Measurements from ENCODE around the gene SHTN1. TPM values are rescaled to one million over a fixed set of nuclear protein-coding genes. Genes with fewer than 3 reads are reported as not detected.

Gene SHTN1
- total RNA-seq, 1 experiment from 2014 or later = 27.6 TPM

DNA sequence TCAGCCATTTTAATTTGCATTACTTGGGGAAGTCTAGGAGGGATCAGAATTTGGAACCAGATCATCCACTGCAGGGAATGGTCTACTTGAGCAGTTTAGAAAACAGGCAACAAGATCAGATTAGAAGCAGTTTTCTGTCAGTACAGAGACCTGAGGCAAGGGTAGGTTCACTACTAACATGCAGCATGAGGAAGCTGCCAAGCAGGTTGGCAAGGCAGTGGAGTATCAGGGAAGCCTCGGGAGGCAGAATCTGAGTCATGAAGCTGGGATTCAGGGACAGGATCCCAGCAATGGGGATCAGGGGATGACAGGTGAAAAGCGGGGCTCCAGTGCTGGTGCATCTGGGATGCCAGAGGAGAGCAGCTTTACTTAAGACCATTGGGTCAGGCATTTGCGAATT lies 127.6 kb downstream of the SHTN1 start:
- no peak for DNase-seq (ENCODE audit: extremely low read depth, low read depth)

DNA sequence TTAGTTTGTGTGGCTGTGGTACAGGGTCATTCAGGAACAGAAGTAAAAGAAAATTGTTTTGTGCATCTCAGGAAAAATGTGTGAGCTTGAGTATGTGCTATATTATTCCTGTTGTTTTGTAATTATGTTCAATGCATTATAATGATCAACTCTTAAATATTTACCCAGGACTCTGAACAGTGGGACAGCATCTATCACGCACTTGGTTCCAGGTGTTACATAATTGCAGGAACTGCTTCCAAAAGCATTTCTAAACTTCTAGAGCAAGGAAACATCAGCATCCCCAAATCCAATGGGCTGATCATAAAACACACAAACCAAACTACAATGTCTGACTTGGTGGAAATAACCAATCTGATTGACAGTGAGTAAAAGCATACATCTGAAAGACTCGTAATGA lies 129.1 kb downstream of the SHTN1 start:
- no peak for DNase-seq (ENCODE audit: extremely low read depth, low read depth)

DNA sequence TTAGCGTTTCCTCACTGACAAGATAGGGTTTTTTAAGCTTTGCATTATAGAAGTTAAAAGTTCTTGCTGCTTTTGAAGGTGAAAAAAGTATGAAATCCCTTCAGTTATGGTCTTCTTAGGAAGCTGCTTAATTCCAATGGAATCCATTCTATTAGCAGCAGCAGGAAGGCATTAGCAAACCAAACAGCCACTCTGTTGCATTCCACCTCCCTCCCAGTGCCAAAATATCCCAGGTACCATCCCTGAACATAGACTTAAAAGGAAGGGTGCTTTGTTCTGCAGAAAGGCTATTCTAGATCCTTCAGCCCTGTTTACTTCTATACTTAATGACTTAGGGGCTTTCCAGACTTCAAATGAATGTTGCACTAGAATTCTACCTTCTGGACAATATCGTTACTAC lies 131.9 kb downstream of the SHTN1 start:
- DNase-seq (ENCODE audit: extremely low read depth, low read depth) = no peak

DNA sequence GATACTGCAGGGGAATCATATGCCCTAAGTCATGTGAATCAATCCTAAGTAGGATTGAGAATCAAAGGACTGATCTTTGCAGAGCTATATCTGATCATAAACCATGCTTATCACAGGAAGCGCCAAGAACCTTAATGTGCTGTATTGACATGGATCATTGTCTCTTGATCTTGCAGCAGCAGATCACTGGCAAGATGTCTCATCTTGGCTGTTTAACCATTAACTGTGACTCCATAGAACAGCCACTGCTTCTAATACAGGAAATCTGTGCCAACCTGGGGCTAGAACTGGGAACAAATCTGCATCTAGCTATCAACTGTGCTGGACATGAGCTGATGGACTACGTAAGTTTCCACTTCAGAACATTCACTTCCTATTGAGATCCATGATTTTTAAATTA lies 134.0 kb downstream of the SHTN1 start:
- no peak for DNase-seq (ENCODE audit: extremely low read depth, low read depth)

DNA sequence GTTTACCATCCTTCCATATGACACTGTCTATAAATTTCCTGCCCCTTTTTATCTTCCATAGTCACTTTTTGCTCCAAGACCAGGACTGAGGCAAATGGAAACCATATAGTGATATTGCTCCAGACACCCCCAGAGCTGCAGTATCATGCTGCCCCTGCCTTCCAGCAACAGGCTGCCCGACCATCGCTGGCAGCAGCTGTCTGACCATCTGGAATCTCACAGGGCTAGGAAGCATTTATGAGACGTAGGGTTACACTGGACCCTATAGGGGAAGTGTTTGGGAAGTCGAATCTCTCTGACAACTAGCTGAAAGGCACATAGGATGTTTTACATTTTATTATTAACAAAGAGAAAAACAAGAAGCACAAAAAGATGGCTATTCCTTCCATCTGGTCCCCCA lies 136.3 kb downstream of the SHTN1 start:
- DNase-seq (ENCODE audit: extremely low read depth, low read depth) = no peak

DNA sequence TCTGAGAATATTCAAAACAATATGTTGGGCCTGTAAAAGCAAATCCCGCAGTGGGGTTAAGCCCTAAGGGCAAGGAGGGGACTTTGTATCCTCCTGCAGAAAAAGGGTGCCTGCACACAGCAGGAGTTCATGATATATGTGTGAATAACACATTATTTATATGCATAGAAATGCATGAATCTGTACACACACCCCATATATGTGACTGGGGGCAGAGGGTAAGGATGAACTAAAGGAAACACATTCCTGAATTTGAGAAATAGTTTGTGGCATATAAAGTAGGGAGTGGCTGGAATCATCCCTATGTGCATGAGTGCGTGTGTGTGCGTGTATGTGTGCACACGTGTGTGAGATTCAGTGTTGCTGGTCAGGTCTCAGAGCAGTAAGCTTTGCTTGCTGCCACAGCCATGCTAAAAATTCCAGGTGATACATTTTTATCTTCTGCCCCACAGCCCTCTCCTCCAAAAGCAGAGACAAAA lies 136.8 kb downstream of the SHTN1 start:
- DNase-seq (ENCODE audit: extremely low read depth, low read depth) = no peak

DNA sequence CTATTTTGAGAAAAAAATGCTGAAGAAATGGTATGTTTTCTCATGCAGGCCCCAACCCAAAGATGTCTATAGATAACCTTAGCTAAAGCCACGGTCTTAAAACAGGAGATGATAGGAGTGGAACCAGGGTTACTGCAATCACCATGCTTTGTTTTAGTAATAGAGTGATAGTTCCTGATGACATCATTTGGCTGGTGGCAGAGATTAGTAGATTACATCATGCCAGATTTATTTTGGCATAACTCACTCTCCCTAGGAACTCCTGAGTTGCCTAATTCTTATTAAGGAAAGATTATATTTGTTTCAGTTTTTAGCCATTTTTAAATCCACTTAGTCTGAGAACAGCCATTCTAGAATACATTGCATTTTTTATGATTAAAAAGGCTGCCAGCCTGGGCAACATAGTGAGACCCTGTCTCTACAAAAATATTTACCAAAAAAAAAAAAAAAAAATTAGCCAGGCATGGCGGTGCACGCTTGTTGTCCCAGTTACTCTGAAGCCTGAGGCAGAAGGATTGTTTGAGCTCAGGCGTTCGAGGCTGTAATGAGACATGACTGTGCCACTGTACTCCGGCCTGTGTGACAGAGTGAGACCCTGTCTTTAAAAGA lies 137.9 kb downstream of the SHTN1 start:
- peak; percentile 67 for DNase-seq (ENCODE audit: extremely low read depth, low read depth)

DNA sequence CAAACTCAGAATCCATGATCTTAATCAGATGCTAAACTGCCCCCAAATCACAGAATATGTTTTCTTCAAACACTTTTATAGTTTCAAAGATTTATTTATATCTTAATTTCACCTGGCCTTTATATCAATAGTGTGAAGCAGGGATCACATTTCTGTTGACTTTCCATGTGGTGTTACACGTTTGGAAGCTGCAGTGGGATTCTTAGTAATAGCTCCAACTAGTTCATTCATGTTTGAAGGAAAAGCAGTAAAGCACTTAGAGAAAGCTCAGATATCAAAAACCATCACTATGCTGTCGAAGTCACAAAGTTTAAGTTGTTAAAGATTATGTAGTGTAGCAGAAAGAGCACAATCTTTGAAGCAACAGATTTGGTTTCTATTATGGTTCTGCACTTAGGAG lies 138.9 kb downstream of the SHTN1 start:
- no peak for DNase-seq (ENCODE audit: extremely low read depth, low read depth)

DNA sequence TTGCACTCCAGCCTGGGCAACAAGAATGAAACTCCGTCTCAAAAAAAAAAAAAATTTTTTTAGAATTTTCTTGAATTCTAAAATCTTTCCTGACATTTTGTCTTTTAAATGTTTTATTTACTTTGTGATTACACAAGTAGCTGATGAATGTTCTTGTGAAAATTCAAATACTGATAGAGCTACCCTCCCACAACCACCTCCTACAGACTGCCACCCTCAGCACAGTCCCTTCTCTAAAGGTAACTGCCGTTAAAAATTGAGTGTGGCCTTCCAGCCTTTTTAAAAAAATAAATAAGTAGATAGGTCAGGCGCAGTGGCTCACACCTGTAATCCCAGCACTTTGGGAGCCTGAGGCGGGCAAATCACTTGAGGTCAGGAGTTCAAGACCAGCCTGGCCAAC lies 140.6 kb downstream of the SHTN1 start:
- DNase-seq (ENCODE audit: extremely low read depth, low read depth) = no peak

DNA sequence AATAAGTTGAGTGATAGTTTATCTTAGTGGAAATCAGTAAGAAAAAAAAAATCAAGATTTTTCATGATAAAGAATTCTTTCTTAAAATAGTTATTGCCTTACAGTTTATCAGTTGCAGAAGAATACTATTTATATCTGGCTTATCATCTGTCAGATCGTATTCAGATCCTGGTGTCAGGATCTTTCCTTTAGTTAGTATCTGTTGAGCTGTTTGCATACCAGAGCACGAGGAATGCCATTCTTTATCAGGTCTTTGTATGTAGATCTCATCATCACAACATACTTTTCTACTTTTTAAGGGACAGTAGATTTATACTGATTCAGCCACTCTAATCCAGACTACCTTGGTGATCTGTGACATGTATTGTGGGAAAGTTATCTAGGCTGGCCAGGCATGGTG lies 143.2 kb downstream of the SHTN1 start:
- DNase-seq (ENCODE audit: extremely low read depth, low read depth) = no peak

DNA sequence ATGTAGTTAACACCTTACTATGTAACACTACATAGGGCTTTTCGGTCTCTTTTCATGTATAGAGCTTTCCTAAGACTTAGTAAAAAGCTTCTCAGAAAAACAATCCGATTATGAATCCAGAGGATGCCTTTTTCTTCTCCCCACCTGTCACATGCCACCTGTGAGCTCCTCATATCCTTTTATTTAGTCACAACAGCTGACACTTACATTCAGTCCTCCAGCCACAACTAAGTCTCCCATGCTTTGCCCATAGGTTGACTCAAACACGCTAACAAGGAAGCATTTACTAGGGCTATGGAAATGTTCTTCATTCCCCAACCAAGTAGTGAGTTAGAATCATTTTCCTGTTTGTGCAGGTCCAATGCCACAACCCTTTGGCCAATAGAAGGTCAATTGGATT lies 147.8 kb downstream of the SHTN1 start:
- DNase-seq (ENCODE audit: extremely low read depth, low read depth) = no peak

DNA sequence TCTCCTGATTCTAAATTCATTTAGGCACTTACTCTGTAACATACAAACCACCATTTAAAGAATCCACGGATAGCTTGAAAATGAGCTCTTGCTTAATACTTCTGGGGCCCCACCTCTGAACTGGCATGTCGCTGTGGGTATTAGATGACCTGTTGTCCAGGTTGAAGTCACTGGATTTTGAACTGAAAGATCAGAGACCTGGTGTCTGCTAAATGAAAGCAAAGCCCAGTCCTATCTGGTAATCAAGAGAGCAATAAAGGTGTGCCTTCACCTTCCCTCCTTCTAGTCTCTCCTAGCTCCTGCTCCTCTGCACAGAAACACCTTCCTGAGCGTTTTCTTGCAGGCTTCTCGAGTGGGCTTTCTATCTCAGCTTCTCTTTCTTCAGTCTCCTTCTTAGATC lies 151.3 kb downstream of the SHTN1 start:
- no peak for DNase-seq (ENCODE audit: extremely low read depth, low read depth)

DNA sequence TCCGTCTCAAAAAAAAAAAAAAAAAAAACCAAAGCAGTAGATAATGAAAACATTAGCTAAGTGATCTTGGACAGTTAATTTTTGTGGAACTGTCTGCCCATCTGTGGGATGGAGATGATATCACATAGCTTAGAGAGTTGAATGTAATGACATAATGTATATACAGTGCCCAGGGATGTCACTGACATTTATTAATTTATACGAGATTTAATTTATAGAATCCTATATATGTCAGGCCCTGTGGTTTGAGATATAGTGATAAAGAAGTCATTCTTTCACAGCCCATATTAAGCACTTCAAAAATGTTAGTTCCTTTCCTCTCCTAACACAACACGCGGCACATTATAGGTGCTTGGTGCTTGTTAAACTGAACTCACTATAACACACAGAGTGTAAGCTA lies 151.7 kb downstream of the SHTN1 start:
- no peak for DNase-seq (ENCODE audit: extremely low read depth, low read depth)

DNA sequence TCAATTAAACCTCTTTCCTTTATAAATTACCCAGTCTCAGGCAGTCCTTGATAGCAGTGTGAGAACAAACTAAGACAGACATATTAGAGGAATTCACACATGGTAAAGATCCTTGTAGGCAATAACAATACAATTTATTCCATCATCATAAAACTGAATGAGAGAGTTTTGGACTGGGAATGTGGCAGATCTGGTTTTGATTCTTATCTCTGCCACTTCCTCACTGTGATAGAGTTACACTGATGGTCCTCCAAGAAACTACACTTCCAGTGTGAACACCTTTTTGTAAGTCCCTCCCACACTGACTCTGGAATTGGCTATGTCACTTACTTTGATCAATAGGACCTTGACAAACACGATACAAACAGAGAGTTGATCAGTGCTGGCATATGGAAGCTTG lies 152.7 kb downstream of the SHTN1 start:
- DNase-seq (ENCODE audit: extremely low read depth, low read depth) = no peak

DNA sequence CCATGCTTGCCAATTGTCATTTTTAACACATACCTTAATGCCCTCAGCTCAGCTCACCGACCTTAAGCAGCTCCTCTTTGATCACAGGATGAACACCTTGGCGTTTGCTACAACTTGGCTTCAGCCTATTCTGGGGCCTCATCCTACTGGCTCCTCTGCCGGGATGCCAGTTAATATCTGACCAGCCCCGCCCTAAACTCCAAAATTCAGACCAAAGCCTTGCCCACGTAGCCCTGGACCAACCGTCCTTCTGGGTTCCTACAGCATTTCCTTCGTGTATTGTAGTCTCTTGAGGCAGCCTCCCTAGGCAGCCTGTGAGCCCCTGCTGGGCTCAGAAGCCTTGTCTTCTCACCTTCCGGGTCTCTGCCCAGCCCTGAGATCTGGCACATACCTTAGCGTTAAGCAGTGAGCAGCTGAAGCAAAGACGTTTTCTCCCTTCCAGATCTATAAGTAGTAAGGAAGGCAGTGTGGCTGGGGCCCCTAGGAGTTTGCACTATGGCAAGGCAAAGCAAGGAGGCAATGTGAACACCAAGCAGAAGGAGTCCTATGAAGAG lies 154.9 kb downstream of the SHTN1 start:
- DNase-seq (ENCODE audit: extremely low read depth, low read depth) = no peak

DNA sequence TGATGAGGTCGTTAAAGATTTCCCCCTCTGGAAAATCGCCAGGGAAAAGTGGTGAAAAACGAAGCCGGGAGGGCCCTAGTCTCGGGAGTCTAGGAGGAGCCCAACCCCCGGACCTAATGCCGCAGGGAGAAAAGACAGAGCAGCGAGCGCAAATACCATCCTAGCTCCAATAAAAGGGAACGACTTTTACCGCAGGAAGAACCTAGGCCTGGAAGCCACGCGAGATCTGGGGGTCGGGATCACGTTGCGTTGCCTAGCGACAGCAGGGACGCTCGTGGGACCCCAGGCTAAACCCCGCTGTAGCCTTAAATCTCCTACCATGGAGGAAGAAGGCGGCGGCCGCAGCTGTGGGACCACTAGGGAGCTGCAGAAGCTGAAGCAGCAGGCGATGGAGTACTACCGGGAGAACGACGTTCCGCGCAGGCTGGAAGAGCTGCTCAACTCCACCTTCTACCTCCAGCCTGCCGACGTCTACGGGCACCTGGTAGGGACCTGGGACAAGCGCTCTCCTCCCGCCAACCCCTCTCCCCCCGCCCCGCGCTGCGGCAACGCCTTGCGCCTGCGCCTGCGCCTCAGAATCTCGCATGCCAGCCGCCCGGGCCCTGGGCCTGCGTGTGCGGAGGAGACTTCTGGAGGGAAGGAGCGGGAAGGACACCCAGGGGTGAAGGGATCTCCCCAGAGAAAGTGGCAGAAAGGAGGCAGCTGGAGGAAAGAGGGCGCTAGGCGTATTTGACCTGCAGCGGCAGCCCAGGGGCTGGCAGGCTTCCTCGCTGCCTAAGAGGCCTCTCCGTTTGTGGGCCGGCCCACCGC lies 155.5 kb downstream of the SHTN1 start, which contains the start of gene ENO4:
TSS of gene ENO4 (plus strand) at position 252 of the 810 bp plus-strand sequence. CDS start at position 320, 68 bp downstream.
- DNase-seq (ENCODE audit: extremely low read depth, low read depth) = peak; percentile 81

DNA sequence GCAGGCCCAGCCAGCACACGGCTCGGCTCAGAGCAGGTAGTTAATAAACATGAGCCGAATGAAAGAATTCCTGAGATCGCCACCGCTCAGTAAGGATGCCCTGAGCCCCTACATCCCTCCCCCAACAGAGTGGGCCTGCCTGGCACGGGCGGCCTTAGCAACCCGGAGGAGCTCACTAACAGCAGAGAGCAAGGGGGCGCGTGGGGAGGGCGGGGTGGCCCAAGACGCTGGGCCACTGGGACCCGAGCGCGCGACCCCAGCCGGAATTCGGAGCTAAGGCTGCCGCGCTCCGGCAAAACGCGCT lies 156.1 kb downstream of the SHTN1 start:
- DNase-seq (ENCODE audit: extremely low read depth, low read depth) = no peak

DNA sequence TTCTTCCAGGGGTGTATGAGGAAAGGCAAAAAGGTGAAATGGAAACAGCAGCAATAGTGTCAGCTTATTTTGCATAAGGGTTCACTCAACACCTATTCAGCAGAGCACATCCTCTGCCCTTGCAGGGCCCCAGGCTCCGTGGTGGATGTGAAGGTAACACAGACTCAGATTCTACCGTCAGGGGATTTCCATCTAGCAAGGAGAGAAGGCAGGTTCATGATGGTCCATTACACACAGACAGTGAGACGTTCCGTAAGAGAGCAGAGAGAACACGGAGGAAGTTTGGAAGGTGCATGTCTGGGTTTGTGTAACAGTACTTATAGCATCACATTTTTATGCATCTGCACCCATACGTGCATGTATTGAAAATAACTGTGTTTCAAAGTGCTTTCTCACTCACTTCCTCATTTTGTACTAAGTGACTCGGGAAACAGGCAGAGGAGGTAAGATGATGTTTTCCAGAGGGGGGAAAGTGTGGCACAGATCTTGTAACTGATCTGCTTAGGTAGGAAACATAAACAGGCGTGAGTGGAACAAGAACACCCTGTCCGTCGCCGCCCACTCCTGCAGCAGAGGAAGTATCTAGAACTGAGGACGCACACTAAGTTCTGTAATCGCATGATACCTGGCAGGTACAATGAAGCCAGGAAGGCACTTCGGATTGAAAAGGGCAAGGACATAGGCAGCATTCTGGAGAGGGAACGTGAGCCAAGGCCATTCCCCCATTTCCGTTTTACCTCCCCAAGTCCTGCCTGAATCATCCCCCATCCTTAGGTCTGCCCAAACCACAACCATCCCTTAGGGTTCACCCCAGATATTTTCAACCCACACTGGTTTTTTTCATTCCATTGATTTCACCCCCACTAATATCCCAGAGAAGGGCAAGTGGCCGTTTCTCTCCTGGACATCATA lies 156.7 kb downstream of the SHTN1 start:
- no peak for DNase-seq (ENCODE audit: extremely low read depth, low read depth)

DNA sequence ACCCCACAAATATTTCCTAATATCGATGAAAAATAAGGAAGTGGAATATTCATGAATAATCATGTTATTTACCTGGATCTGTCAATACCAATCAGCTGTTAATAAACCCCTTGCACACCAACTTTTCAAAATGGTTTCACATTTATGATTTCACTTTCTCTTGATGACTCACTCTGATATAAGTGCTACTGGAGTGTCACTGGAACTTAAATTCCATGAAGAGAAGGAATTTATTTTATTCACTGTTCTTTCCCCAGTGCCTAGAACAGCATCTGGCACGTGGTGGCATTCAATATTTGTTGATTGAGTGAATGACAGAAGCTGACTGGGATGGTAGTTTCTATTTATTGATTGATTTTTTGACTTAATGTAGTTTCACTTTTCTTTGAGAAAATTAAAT lies 159.2 kb downstream of the SHTN1 start:
- DNase-seq (ENCODE audit: extremely low read depth, low read depth) = no peak

DNA sequence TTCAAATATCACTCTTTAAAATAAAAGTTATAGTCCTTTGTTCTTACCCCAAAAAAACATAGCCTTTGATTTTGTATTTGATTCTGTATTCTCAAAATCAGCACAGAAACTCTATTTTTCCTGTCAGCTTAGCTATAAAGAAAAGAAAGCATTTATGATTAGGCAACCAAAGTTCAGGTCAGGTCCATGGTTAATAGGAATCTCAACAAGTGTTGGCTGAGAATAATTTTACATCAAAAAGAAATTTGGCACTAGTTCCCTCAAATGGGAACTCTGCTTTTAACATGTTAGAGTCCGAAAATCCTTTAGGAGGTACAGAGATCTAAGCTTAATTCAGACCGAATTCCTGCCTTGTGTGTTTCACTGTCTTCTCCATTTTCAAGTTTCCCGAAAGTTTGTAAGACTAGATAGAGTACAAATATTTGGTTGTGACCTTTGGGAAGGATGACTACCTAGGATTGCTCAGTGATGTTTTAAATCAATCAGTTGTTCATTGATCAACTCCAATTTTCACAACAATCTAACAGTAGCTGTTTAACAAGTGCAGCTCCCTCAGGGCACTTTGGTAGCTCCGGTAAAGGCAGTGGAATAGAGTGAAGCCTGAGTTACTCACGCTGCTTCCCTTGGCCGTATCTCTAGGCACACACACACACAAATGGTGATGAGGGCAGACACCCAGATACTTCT lies 164.5 kb downstream of the SHTN1 start:
- DNase-seq (ENCODE audit: extremely low read depth, low read depth) = no peak
